Raji (cell line): Measurements from ENCODE around the gene ZNF41.

Source experiments
- POLR2A ChIP-seq: IDR thresholded peaks from 2 replicates; pipeline ENCODE4 v1.6.1; 2011; ENCODE audit warnings: low read depth, low read length, control low read depth; ENCODE audit not compliant: insufficient read depth

ZNF41 gene

GRCh38 chrX:47446971-47447370, 36.1 kb downstream of the ZNF41 start:
- TF ChIP-seq POLR2A, result no peak

- no peak for TF ChIP-seq POLR2A
Measured at GRCh38 chrX:47446431-47446830, 36.6 kb downstream of the ZNF41 start.

- no peak for TF ChIP-seq POLR2A
Measured at GRCh38 chrX:47430925-47431324, 52.1 kb downstream of the ZNF41 start.

GRCh38 chrX:47422444-47422843, 60.6 kb downstream of the ZNF41 start:
- TF ChIP-seq POLR2A, result no peak

- no peak for TF ChIP-seq POLR2A
Measured at GRCh38 chrX:47420962-47421361, 62.1 kb downstream of the ZNF41 start.

GRCh38 chrX:47420265-47420664, 62.8 kb downstream of the ZNF41 start:
- TF ChIP-seq POLR2A, result no peak

- no peak for TF ChIP-seq POLR2A
Measured at GRCh38 chrX:47413179-47413594, 69.8 kb downstream of the ZNF41 start.
